HPDE6-E6E7 (cell line): ENCODE measurements around the gene KCND3.
A peak's percentile ranks its signal among the peaks of the same experiment; 100 is the strongest.

Experiments
- DNase-seq: peaks from one replicate; pipeline ENCODE4 v3.0.0; 2011; ENCODE audit warnings: missing footprints; ENCODE audit errors: extremely low spot score

Gene KCND3

DNA sequence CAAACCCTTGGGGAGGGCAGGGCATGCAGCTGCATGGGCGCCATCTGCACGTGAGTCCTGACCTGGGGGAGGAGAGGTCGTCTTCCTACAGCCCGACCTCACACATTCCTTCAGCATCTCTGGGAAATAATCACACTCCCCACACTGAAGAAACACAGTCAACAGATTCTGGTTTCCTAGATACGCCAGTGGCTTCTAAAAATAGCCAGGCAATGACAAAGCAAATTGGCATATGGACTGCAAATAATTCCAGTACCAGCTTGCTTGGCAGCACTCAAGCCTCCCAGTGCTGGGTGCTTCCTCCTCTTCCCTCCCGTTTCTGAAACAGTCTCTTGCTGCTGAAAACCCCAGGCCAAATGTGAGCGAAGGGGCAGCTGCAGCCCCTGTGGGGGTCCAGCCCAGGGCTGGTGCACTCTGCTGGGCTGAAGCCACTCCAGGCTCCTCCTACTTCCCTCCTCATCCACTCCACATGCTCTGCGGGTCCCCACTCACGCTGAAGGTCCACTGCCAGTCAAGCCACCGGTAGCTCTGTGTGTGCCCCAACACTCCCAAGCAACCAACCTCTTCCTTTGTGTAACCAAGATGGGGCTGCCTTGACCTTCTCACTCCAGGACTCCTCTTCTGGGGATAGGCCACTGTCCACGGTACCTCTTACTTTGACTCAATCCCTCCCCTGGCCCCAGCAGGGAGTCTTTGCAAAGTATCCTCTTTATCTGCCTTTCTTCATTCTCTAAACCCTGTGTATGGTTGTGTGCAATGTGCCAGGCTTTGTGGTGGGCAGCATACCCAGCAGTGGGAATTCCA, 69.0 kb downstream of the KCND3 start:
- peak; percentile 19 for DNase-seq

- no peak for DNase-seq
Observed at GRCh38 chr1:111911776-111912515, 77.5 kb downstream of the KCND3 start.

GRCh38 chr1:111911061-111911460, 78.4 kb downstream of the KCND3 start:
- no peak for DNase-seq

GRCh38 chr1:111909030-111909429, 80.4 kb downstream of the KCND3 start:
- no peak for DNase-seq

GRCh38 chr1:111908011-111908621, 81.4 kb downstream of the KCND3 start:
- no peak for DNase-seq

- DNase-seq = no peak
Observed at GRCh38 chr1:111907321-111907720, 82.1 kb downstream of the KCND3 start.

DNA sequence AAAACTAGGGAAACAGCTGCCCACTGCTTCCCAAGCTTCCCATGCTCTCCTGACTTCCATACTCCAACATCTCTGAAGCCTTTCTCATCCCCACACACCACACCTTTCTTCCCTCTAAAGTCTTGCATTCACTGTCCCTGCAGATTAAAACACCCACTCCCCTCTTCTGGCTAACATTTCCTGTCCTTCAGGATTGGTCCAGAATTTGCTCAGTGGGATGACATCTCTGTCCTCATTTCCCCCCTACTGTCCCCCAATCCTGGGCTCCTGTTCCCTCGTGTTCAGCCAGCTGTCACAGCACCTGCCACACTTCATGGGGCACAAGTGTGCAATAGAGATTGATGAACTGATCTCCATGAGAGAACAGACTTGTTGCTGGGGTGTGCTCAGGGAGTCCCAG, 82.7 kb downstream of the KCND3 start:
- no peak for DNase-seq

- DNase-seq = no peak
Observed at GRCh38 chr1:111906111-111906510, 83.4 kb downstream of the KCND3 start.

DNA sequence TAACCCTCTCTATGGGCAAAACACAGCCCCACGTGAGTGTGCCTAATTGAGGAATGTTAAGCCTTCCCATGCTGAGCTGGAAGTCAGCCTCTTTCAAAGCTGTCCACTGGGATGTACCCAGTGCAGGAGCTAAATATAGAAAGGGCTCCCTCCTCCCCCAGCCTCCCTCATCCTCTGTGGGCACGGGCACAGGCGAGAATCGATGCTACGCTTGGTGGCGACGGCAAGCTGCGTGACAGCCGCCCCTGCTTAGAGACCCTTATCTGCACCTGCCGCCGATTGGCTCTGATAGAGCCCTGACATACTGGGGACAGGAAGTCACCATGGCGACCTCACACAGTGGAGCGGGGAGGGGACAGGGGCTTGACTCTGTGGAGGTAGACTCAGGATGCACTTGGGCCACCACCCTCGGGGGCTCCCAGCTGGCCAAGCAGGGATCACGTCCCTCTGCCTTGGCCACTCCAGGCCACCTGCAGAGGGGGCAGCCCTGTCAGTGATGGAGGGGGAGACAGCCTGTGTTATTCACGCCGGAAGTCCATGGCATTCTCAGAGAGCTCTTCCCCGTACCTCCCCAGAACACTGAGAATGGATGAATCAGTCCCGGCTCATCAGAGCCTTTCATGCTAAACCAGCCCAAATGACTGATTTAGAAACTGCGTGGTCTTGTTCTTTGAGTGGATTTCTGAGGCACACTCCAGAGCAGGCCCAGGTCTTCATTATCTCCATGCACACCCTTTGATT, 84.8 kb downstream of the KCND3 start:
- no peak for DNase-seq

DNA sequence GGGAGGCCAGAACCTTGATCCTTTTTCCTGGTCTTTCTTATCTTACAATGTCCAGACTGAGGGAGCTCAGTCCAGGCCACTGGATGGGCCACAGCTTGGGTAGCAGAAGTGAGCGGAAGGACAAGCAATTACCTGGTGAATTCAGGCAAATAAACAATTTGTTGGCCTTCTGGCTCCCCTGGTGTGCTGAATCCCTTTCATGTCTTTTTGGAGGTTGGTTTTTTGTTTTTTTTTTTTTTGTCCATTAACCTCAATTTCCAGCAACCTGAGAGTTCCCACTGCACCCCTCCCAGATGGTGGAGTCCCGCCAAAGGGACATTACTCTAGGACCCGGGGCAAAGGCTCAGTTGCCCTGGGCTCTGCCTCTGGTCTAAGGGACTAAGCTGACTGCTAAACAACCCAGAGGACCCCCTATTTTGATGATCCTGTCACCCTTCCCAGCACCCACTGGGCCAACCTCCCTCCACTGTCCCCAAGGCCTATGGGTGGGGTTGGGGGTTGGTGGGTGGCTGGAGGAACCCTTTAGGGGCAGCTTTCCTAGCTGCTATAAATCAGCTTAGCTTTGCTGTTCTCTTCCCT, 85.5 kb downstream of the KCND3 start:
- DNase-seq = no peak

GRCh38 chr1:111903148-111903870, 86.2 kb downstream of the KCND3 start:
- no peak for DNase-seq

DNA sequence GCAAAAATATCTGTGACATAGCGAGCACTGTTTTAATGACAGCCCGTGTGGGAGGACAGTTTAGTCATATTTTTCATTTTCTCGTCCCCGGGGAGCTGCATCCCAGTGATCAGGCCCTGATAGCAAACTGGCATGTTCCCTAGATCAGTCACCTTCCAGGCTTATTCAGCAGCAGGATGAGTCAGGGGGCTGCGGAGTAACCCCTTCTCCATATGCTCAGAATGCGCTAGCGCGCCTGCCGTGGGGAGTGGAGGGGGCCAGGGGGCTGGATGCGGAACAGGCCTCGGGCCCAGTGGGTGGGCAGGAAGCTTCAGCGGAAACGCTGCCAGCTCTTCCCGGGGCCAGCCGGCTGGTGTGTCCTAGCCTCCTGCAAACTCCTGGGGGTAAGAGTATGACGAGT, 94.0 kb downstream of the KCND3 start:
- no peak for DNase-seq

DNA sequence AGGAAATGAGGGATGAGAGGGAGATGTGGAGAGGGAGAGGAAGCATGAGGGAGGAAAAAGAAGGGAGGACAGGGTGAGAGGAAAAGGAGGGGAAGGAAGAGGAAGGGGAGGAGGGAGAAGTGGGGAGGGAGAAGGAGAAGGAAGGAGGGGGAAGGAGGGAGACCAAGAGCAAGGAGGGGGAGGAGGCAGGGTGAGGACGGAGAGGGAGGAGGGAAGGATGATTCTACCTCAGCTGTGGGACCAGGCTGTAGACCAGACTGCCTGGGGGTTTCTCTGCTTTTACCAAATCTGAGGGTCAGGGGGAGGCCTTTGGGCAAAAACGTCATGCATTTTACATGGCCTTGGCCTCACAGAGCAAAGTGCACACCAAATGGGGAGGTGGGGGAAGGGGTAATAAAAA, 94.5 kb downstream of the KCND3 start:
- DNase-seq = no peak

GRCh38 chr1:111894497-111894896, 95.0 kb downstream of the KCND3 start:
- no peak for DNase-seq

- no peak for DNase-seq
Observed at GRCh38 chr1:111891566-111891965, 97.9 kb downstream of the KCND3 start.

GRCh38 chr1:111888740-111889376, 100.6 kb downstream of the KCND3 start:
- DNase-seq = no peak

- no peak for DNase-seq
Observed at GRCh38 chr1:111887875-111888274, 101.6 kb downstream of the KCND3 start.

- no peak for DNase-seq
Observed at GRCh38 chr1:111887385-111887784, 102.1 kb downstream of the KCND3 start.

GRCh38 chr1:111886741-111887140, 102.7 kb downstream of the KCND3 start:
- DNase-seq = no peak

DNA sequence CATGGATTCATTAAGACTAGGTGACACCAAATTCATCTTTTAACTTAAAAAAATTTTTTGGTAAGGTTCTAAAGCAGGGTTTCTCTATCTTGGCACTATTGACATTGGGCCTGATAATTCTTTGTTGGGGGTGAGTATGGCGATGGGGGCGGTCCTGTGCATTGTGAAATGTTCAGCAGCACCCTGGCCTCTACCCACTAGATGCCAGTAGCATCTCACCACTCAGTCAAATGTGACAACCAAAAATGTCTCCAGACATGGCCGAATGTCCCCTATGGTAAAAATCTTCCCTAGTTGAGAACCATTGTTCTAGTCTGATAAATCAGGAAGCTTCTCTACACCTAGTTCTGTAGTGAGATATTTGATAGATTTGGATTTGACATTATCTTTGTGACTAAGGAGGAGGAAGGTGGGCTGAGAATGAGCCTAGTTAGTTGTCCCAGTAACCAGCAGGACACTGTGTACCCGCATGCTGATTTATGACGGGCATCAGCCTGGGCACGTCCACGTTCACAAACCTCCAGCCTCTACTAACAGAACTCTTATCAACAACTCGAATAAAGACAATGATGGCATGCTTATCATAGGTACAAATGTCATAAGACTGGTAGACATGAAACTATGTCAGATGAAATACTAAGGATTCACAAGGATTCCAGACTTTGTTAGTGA, 104.6 kb downstream of the KCND3 start:
- DNase-seq = no peak
